GM21825 (cell line): ENCODE measurements around the gene KCNG4.

Experiments
- ATAC-seq: cut with Tn5 transposase; IDR thresholded peaks from one replicate; pipeline ENCODE4 v1.9.1; 2021; ENCODE audit warnings: mild to moderate bottlenecking, moderate library complexity; ENCODE audit not compliant: unreplicated experiment

Gene KCNG4

DNA sequence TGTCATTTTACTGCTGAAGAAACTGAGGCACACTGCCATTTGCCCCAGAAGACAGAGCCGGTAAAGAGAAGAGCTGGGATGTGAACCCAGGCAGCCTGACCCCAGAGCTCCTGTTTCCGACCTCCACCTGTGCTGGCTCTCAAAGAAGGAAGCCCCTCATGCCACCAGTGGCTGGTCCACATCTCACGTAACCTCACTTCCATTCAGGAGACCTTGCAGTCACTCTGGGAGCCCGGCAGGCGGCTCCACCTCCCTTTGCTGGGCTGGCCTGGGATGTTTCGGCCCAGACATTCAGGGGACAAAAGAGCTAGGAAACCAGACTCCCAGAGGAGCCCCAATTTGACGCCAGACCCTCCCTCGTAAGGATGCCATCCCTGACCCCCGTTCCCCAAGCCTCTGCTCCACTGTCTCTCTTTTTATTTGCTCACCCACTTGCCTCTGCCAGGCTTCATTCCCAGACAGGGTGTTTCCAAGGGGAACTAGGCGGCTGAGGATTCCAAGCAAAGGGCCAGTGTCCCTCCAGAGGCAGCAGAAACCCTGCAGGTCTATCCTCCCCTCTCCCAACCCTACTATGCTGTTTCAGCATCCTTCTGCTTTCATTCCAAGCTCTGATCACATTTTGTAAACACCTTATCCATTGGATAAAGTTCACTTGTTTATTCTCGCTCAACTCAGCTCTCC, 55.8 kb downstream of the KCNG4 start:
- ATAC-seq, result no peak

DNA sequence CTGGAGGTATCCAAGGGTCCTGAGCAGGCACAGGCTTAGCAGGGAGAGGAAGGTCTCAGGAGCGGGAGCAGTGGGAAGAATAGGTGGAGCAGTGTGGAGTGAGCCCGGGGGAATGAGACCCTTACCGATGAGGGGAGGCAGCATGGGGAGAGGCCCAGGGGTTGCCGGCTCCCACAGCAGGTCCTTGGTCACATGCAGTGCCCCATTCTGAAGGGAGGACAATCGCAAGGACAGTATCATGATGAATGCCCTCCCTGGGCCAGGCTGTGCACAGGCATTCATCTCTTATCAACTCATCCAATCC, 56.3 kb downstream of the KCNG4 start:
- no peak for ATAC-seq

DNA sequence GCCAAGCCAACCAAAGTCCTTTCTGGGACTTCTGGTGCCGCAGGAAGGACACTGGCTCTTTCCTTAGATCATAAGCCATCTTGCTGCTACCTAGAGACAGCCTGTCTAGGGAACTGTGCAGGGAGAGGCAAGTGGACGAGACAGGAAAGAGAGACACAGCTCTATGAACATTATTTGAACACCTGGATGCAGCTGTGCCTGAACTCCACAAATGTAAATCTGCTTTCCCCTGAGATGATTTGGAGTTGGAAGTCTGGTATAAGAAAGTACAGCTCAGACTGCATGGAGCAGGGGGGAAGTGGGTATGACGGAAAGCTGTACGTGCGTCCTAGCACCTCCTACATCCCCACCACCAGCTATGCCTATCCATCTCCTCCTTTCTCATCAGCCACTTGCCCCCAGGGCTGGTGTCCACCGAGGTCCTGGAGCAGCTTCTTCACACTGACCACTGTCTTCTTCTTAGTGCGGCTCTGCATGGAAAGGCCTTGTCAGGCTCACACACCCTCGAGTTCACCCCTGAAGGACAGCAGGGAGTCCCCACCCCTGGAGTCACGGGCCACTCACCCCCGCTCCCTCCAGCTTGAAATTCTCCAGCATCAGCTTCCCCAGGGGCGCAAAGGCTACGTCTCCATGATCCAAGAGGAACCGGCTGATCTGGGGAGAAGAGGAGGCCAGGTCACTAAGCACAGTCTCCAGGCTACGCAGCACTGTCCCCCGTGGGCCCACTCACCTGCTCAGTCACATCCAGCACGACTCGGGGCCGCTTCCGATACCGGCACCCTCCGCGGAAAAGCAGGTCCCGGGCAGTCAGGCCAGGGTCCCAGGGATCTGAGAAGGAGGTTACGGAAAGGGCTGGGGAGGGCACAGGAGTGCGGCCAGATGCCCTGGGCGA, 56.9 kb downstream of the KCNG4 start:
- no peak for ATAC-seq

DNA sequence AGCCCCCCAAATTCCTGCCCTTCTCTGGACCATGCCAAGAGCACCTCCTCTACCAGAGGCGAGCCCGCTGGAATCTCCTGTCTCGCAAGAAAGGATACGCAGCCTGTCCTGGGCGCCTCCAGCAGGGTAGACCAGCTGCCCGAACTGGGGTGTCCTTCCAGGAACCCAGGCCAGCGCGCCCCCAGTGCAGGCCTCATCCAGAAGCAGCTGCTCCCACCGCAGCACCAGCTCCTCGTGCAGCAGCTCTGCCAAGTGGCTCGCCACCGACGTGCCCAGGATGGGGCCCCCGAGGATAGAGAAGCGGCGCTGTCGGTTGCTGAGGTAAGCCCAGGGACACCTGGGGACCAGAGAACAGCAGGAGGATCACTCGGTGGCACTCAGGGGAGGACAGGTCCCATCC, 57.7 kb downstream of the KCNG4 start:
- ATAC-seq, result no peak

DNA sequence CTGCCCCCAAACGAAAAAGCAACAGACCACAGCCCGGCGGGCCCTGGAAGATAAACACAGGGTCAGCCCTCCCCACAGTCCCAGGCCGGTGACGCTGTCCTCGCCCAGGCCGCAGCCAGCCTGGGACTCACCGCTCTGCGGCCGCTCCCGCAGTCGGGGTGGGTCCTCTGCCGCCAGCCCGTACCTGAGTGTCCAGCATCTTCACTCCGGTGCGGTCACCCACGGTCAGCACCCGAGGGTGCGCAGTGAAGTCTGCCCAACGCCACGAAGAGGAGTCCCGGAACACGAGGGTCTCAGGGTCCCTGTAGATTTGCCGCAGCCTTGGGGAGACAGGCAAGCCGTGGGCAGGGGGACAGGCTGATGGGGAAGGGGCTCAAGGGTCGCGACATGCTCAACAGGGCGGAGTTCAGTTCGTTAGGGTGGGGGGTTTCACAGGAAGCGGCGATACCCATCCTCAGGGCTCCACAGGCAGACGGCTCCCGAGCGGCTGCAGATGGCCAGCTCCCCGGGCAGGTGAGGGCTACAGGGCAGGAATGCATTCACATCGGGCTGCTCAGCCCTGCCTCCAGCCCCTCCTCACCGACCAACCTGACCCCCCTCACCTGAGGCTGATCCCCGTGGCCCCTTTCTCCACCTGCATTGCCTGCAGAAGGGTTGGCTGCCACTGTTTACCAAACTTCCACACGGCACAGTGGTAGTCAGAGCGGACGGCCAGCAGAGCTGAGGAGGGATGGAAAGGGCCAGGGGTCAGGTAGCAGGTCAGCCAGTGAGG, 58.5 kb downstream of the KCNG4 start:
- no peak for ATAC-seq

DNA sequence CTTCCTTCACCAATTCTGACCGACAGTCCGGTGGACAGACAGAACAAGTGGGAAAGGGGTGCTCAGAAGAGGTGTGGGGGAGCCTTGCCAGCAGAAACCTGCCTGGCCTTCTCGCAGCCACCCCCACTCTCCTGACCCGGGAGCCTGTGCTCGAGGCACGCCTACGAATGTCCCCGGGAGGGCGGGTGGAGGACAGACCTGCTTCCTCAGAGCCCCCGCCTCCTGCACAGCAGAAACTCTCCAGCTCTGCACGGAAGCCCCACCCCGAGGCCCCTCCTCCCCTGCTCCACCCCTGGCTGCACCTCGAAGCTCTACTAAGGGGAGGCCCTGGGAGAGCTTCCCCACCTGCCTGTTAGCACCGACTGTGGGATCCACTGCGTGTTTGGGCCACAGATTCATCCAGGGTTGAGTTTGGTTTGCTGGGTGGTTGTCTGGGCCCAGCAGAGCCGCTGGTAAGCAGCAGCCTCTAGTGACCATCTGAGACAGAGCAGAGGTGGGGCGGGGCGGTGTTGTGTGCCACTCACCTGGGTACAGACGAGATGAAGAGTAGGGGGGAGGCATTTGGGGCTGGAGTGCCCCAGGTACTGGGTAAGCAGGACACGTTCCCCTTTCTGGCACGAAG, 59.2 kb downstream of the KCNG4 start:
- no peak for ATAC-seq

DNA sequence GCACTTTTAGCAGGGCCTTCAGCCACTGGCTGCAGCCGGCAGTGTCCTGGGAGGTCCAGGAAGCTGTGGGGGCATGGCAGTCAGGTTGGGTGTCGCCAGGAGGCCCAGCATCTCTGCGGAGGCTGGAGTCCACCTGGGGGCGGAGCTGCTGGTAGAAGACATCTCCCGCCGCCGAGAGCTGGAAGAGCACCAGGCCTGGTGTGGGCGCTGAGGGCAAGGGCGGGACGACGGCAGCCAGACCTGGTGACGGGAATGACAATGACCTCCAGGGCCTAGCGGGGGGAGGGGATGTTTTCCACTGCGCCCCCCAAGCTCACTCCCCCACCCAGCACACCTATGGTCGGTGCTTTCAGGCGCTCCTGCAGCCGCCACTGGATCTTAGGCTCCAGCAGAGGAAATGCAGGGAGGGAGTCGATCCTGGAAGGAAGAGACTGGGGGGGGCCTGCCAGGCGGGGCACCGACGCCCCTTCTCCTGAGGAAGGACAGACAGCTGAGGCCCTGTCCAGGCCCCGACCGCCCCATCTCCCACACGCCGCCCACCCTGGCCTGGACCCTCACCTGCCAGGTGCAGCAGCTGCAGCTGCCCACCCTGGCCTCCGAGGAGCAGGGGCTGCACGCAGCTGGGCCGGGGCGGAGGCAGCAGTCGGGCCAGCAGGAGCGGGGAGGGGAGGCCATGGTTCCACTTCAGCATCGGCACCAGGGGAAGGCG, 60.0 kb downstream of the KCNG4 start:
- ATAC-seq, result no peak

DNA sequence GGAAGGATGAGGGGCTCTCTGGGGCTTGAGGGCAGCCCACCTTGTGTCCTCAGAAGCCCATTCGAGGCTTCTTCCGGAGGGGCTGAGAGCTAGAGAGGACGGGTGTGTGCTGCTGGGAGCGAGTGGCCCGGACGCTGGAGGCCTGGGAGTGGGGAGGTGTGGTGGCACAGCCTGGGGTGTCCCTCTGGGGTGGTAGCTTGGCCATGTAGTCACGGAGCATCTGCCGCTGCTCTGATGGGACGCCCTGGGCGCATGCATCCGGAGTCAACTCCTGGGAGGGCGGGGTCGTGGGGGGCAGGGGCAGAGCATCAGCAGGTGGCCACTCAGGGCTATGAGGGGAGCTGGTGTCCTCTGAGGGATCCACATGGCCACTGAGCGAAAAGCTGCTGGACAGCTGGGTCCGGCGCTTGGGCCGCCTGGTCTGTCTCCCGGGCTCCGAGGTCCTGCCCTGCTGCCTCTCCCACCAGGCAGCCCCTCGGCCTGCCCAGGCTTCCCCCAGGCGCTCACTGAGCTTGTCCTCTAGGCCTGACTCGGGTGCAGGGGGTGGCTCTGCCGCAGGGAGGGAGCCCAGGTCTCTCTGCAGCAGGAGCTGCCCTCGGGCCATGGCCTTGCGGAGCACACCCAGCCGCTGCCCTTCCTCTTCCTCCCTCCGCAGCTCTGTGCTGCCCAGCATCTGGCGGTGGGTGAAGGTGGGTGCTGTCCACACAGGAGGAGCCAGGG, 60.8 kb downstream of the KCNG4 start:
- no peak for ATAC-seq

DNA sequence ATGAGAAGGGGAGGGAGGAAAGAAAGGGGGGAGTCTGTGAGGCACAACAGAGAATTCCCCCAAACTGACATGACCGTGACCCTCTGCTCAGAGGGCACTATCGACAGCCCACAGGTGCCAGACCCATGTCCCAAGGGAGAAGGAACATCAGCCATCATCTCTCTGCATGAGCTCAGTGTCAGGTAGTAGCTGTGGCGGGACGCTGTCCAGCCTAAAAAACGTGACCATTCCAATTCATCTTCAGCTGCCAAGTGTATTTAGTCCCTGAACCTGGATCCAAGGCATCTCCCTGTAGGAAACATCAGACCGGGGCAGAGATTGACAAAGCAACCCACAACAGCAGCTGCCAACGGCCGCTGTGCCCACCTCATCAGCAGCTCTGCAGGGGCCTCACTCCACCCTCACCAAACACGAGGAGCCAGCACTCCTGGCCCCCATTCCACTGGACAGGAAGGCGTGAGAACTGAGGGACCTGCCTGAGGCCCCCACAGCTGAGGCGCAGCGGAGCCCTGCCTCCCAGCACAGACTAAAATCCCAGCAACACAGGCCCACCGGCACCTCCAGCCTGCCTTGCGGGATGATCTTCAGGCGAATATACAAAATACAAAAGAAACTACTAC, 61.6 kb downstream of the KCNG4 start:
- no peak for ATAC-seq

DNA sequence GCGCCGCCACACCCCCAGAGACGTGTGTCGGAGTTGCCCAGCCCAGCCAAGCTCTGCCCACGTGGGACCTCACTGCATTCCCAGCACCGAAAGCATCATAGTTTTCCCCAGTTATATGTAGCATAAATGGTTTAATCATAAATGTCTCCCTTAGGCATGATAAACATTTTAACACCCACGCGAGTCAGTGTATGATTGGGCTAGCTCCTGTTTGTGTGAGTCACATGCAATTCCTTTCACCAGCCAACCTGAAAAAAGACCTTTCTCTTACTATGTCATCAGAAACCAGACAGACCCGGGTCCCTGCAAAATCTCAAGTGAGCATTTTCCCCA, 62.1 kb downstream of the KCNG4 start:
- no peak for ATAC-seq

DNA sequence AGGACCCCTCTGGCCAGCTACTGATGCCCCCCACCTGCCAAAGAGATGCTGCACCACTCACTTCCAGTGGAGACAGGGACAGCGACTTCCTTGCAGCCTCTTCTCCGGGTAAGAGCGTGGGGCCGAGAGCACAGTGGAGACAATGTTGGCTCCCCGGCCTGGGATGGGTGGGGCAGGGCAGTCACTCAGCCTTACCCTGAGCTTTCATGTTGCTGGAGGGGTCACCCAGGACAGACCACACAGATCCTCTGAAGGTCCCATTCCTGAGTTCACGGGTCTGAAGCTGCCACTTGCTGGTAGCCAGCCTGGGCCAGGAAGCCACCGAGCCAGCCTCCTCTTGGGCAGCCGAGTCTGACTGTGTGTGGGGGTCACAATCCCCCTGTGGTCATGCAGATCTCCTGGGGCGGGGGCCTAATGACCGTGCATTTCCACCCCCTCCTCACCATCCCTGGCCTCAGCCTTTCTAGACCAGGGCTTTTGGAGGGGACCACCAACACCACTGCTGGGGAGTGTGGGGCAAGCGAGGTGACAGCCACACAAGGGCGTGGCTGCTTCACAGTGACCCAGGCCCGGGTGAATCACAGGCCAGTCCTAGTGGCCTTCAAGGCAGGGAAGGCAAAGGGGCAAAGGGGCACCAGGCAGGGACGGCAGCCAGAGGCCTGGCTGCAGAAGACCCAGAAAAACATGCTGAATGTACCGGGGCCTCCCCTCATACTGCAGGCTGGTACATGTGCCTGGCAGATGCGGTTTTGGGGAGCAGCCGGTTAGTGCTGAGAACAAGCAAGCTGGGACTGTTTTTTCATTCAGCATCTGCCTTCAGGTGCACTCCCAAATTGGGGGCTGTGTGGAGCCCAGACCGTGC, 63.4 kb downstream of the KCNG4 start:
- no peak for ATAC-seq

DNA sequence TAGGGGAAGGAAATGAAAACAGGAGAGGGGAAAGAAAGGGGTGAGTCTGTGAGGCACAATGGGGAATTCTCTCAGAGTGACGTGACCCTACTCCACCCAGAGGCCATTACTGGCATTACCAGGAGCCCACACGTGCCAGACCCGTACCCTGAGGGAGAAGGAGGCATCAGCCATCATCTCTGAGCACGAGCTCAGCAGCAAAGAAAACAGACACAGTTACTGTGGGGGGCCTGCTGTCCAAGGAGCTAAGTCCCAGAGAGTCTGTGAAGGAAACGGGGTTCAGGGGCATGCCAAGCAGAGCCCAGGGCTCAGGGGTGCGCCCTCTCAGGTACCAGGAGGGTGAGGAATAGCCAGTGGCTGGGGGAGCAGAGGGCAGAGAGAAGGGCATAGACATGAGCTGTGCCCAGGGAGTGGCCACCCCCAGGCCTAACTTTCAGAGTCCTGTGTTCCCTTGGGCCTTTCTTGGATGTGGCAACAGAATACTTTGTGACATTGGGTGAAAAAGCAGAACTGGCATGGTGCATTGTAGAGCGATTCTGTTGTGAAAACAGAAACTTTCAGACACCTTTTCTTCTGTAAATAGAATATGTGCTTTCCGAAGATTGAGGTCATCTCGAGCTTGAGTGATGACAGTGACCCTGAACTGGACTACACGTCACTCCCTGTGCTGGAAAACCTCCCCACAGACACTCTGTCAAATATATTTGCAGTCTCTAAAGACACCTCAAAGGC, 64.3 kb downstream of the KCNG4 start:
- ATAC-seq, result peak; percentile 70

DNA sequence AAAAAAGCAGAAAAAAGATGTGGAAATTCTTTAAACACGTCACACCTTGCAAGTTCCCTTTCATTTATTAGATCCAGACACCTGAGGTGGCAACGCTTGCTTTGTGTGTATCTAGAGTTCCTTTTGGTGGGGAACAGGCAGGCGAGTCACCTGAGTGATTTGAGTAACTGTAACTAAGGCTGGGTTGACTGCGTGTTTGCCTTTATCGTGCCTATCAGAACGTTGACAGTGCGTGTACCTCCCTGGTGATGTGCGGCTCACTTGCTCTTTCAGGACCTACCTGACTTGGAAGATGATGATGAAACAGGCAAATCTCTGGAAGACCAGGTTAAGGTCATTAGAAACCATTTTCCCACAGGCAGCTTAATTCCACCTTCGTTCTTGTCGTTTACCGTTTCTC, 65.4 kb downstream of the KCNG4 start:
- no peak for ATAC-seq

DNA sequence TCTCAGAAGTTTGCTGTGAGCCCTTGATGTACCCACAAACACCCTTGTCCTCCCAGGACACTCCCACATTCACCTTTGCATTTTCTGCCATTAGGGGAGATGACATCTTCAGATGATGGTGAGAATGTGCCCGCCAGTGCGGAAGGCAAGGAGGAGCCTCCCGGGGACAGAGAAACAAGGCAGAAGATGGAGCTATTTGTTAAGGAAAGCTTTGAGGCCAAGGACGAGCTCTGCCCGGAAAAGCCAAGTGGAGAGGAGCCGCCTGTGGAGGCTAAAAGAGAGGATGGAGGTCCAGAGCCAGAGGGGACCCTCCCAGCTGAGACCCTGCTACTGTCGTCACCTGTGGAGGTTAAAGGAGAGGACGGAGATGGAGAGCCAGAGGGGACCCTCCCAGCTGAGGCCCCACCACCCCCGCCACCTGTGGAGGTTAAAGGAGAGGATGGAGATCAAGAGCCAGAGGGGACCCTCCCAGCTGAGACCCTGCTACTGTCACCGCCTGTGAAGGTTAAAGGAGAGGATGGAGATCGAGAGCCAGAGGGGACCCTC, 70.0 kb downstream of the KCNG4 start:
- no peak for ATAC-seq
